Thyroid gland (tissue), 4 donors: Measurements from ENCODE around the gene PSMB3. TPM values are rescaled to one million over a fixed set of nuclear protein-coding genes. Genes with fewer than 3 reads are reported as not detected.

Experiments used
- DNase-seq, 2 donors: peaks; one replicate each; pipeline ENCODE4 v3.0.0-alpha.2; 2019
- H3K27ac ChIP-seq, 3 donors: fragments of 200-600 bp; sonication (generic); 1 replicate in 2 of 3; 2 replicates in 1 of 3; pipeline ENCODE4 v1.5.1; 2016 to 2019; ENCODE audit warnings: mild to moderate bottlenecking in 1 of 3, moderate library complexity in 1 of 3
- H3K27me3 ChIP-seq: fragments of 200-600 bp; sonication (generic); one replicate; pipeline ENCODE4 v1.5.1; 2019
- H3K36me3 ChIP-seq, 2 donors: fragments of 200-600 bp; sonication (generic); one replicate each; pipeline ENCODE4 v1.5.1; 2016 to 2019
- H3K4me1 ChIP-seq, 2 donors: fragments of 200-600 bp; sonication (generic); one replicate each; pipeline ENCODE4 v1.5.1; 2017 to 2019
- H3K4me3 ChIP-seq, 3 donors: fragments of 200-600 bp; sonication (generic); replicated peaks in 1 of 3; 1 replicate in 2 of 3; 2 replicates in 1 of 3; pipeline ENCODE4 v1.5.1; 2016; ENCODE audit warnings: mild to moderate bottlenecking in 1 of 3
- H3K9me3 ChIP-seq: fragments of 200-600 bp; sonication (generic); one replicate; pipeline ENCODE4 v1.5.1; 2017
- CTCF ChIP-seq, 6 experiments: fragments of 200-600 bp in 3 of 6; fragments of 450-650 bp in 3 of 6; sonication (generic) in 3 of 6; IDR thresholded peaks; one replicate each; pipeline ENCODE4 v1.5.1; 2016 to 2019; ENCODE audit warnings: antibody characterized with exemption in 6 of 6, mild to moderate bottlenecking in 2 of 6, inconsistent platforms in 1 of 6, moderate library complexity in 1 of 6
- POLR2A ChIP-seq, 2 donors: fragments of 450-650 bp; IDR thresholded peaks; one replicate each; pipeline ENCODE4 v1.6.1; 2017; ENCODE audit warnings: antibody characterized with exemption in 2 of 2, mild to moderate bottlenecking in 2 of 2, moderate library complexity in 1 of 2
- WGBS, 2 donors: methylation state at CpG; one replicate each; pipeline ENCODE4 v1.1.5; 2017; 5-methylcytosine and 5-hydroxymethylcytosine counted together
- intact Hi-C: fragments of 100-400 bp; cut with DNase I; formaldehyde crosslinking; loops from one replicate; pipeline ENCODE4 v1.15.1; 2023
- total RNA-seq, 4 donors: library from RNA; depleted of rRNA; stranded (reverse); fragments of >200 nt; gene quantifications; one replicate each; pipeline ENCODE4 v1.2.3, GENCODE V29; 2016

Gene PSMB3
- total RNA-seq, 4 donors from 2014 or later: 135 to 256 (median 222) TPM

GRCh38 chr17:38748149-38748891 is 4.2 kb upstream of the PSMB3 start, which contains the start of gene PCGF2:
Gene PCGF2 (minus strand): TSS chr17:38748336. CDS start chr17:38740402, 7,934 bp downstream.
- WGBS, 2 donors: 0 to 1% methylated on average over 20 to 40 of the region's 47 CpGs
- intact Hi-C loops: no loop called here
- Histone ChIP-seq H3K4me3 (peak within 1 kb of the TSS; percentile 50 to 98 (median 86)), H3K4me1 (peaks cover 44 to 48% of the 10 kb centered on the region in 2 donors), H3K27me3 (no peaks in the 10 kb centered on the region), H3K36me3 (no peaks in the 10 kb centered on the region), H3K9me3 (no peaks in the 10 kb centered on the region), H3K27ac (peak within 1 kb of the TSS; percentile 77 to 93 (median 80))
- no peak for TF ChIP-seq CTCF (IDR thresholded peaks at IDR 0.05)
- peak in 1 of 2 donors; percentile 53 for TF ChIP-seq POLR2A (IDR thresholded peaks at IDR 0.05)
- DNase-seq: peak; percentile 96 to 99

- DNase-seq: no peak
- 0% methylated on average over 13 of the region's 32 CpGs; no CpG with 5 or more reads in 1 of the 2 donors for WGBS, 2 donors
- no peaks in the 10 kb centered on the region for H3K36me3 ChIP-seq
- TF ChIP-seq POLR2A (IDR thresholded peaks at IDR 0.05) (no peak), CTCF (IDR thresholded peaks at IDR 0.05) (no peak)
- no peaks in the 10 kb centered on the region for H3K27me3 ChIP-seq
- H3K9me3 ChIP-seq: no peaks in the 10 kb centered on the region
- intact Hi-C loops: no loop called here
- H3K4me3 ChIP-seq: peak overlapping the region; percentile 48 to 86 (median 50)
- H3K4me1 ChIP-seq: peaks cover 48% of the 10 kb centered on the region in 2 donors
- peak overlapping the region; percentile 77 to 93 (median 80) for H3K27ac ChIP-seq
Observed at GRCh38 chr17:38748892-38749222, 3.7 kb upstream of the PSMB3 start.

DNA sequence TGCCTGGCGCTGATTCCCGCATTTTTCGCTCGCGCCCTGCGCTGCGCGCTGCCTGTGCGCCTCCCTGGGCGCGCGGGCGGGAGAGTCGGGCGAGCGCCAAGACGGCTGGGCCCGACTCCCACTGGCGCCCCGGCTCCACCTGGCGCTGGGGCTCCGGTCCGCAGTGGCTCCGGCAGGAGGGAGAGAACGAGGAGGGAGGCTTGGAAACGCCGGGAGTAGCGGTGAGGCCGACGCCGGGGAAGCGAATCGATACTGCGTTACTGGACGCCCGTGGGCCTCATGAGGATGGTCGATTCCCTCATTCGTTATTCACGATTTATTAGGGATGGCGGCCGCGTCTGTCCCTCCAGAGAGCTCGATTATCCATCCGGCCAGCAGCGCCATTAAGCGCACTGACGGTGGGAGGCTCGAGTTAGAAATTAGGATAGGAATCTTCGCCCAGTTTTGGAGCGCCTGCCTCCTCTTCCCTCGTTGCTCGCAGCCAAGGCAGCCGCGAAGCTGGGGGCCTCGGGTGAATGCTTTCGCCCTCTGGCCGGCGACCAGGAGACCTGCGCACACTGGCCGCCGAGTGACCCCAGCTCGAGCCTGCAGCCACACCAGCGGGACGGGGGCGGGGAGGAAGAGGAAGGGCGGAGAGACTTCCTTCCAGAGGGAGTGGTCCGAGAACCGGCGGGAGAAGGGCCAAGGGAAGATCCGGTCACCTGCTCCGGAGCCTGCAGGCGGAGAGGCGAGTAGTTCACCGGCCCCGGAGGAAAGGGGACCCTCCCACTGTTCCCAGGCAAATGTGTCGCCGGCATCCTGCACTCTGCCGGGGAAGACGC is 3.1 kb upstream of the PSMB3 start:
- intact Hi-C loops: no loop called here
- Histone ChIP-seq H3K27ac (peak overlapping the region; percentile 77 to 93 (median 80)), H3K4me3 (peak overlapping the region; percentile 48 to 86 (median 50)), H3K27me3 (no peaks in the 10 kb centered on the region), H3K9me3 (no peaks in the 10 kb centered on the region), H3K4me1 (peaks cover 49% of the 10 kb centered on the region in 2 donors), H3K36me3 (no peaks in the 10 kb centered on the region)
- TF ChIP-seq POLR2A (IDR thresholded peaks at IDR 0.05) (peak; percentile 70 to 84), CTCF (IDR thresholded peaks at IDR 0.05) (peak in 1 of 6 experiments; percentile 10)
- WGBS, 2 donors: 1% methylated on average over 47 to 59 of the region's 79 CpGs
- peak; percentile 96 to 97 for DNase-seq

DNA sequence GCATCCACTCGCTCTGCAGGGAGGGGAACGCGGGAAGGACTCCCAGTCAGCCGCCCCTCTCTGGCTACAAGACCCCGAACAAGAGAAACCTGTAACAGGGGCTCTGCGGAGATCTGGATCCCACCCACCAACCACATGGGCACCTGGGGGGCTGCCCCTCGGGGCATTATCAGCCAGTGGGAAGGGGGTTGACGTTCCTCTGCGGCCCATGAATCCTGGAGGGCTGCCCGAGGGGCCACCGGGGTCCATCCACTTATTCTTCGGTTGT is 2.6 kb upstream of the PSMB3 start:
- TF ChIP-seq CTCF (IDR thresholded peaks at IDR 0.05) (no peak), POLR2A (IDR thresholded peaks at IDR 0.05) (no peak)
- intact Hi-C loops: no loop called here
- Histone ChIP-seq H3K27ac (peak overlapping the region; percentile 73 to 93 (median 80)), H3K9me3 (no peaks in the 10 kb centered on the region), H3K36me3 (peaks cover 0 to under 1% of the 10 kb centered on the region in 2 donors), H3K4me3 (peak overlapping the region in 2 of 3 donors; percentile 10 to 86), H3K27me3 (no peaks in the 10 kb centered on the region), H3K4me1 (peaks cover 49% of the 10 kb centered on the region in 2 donors)
- DNase-seq: no peak
- WGBS, 2 donors: 8% methylated on average over 7 to 8 of the region's 12 CpGs
